GM21526 (cell line): ENCODE measurements around the gene GPR152.
"Not testable (repeated sequence)": the region's sequence is repeated elsewhere in the genome, so short reads cannot be mapped to it uniquely, and the experiment has no call there.

Source experiments
- ATAC-seq: cut with Tn5 transposase; IDR thresholded peaks from one replicate; pipeline ENCODE4 v1.9.1; 2021; ENCODE audit warnings: moderate library complexity; ENCODE audit not compliant: unreplicated experiment, low FRiP score

The GPR152 gene

GRCh38 chr11:67466962-67467771 is 14.6 kb upstream of the GPR152 start:
- ATAC-seq: no peak

- ATAC-seq: no peak
Measured at GRCh38 chr11:67466367-67466766, 13.8 kb upstream of the GPR152 start.

GRCh38 chr11:67465530-67465929 is 13.0 kb upstream of the GPR152 start:
- not testable (repeated sequence) for ATAC-seq

- ATAC-seq: no peak
Measured at GRCh38 chr11:67465189-67465510, 12.6 kb upstream of the GPR152 start.

- peak; percentile 55 for ATAC-seq
Measured at GRCh38 chr11:67464411-67465188, 12.1 kb upstream of the GPR152 start.

- no peak for ATAC-seq
Measured at GRCh38 chr11:67463680-67464410, 11.3 kb upstream of the GPR152 start.

- no peak for ATAC-seq
Measured at GRCh38 chr11:67463186-67463585, 10.7 kb upstream of the GPR152 start.

- no peak for ATAC-seq
Measured at GRCh38 chr11:67458266-67458665, 5.7 kb upstream of the GPR152 start.

- ATAC-seq: no peak
Measured at GRCh38 chr11:67457453-67457852, 4.9 kb upstream of the GPR152 start.

- ATAC-seq: no peak
Measured at GRCh38 chr11:67456068-67456705, 3.7 kb upstream of the GPR152 start.

GRCh38 chr11:67455054-67455453 is 2.5 kb upstream of the GPR152 start, which contains the start of gene CABP4:
TSS of gene CABP4 (plus strand) at chr11:67455354. CDS start at chr11:67455424, 70 bp downstream.
- no peak for ATAC-seq

- ATAC-seq: no peak
Measured at GRCh38 chr11:67453816-67454732, 1.5 kb upstream of the GPR152 start.

- no peak for ATAC-seq
Measured at GRCh38 chr11:67451658-67451976, 912 bp downstream of the GPR152 start.

- ATAC-seq: no peak
Measured at GRCh38 chr11:67450796-67451657, 1.5 kb downstream of the GPR152 start.

GRCh38 chr11:67449116-67449844 is 3.2 kb downstream of the GPR152 start:
- no peak for ATAC-seq

- no peak for ATAC-seq
Measured at GRCh38 chr11:67448220-67448609, 4.3 kb downstream of the GPR152 start.

GRCh38 chr11:67445515-67445914 is 7.0 kb downstream of the GPR152 start:
- no peak for ATAC-seq
